ENCODE measurements around the gene ABI3BP. TPM values are rescaled to one million over a fixed set of nuclear protein-coding genes. Genes with fewer than 3 reads are reported as not detected.

Gene ABI3BP
- total and polyA plus RNA-seq, 10 of the 15 experiments (the other 5 are each of a cell fraction or from before 2014, with no cell fraction given), result 0.03 to 0.42 (median 0.11) TPM; not detected in 4

- in situ Hi-C loops (cut with MboI), result no loop called here
- ATAC-seq (no peak), DNase-seq (ENCODE audit: low read depth, low spot score) (no peak), FAIRE-seq (no peak)
- 48% methylated on average over 2 of the region's 2 CpGs for WGBS (ENCODE audit: insufficient coverage, insufficient replicate concordance, low lambda C conversion rate, missing lambda C conversion rate)
- Histone ChIP-seq H3K9ac (ENCODE audit: control insufficient read depth, insufficient read depth, low read length) (no peak overlapping the region), H3K27me3 (replicated peaks in 1 of 2; ENCODE audit: control insufficient read depth in 2 of 2, insufficient read depth in 2 of 2, low read length in 1 of 2) (no peaks in the 10 kb centered on the region), H3K4me2 (ENCODE audit: control insufficient read depth, insufficient read depth) (no peak overlapping the region), H3K4me1 (ENCODE audit: control insufficient read depth, insufficient read depth, low read length) (peaks cover 16% of the 10 kb centered on the region), H2AFZ (ENCODE audit: control insufficient read depth, low read depth, low read length) (no peak overlapping the region), H3K36me3 (ENCODE audit: control insufficient read depth in 2 of 2, insufficient read depth in 2 of 2, low read length in 1 of 2) (no peaks in the 10 kb centered on the region), H3K79me2 (ENCODE audit: control insufficient read depth, insufficient read depth, low read length) (no peaks in the 10 kb centered on the region), H3K4me3 (no peak overlapping the region), H3K9me3 (replicated peaks; ENCODE audit: control insufficient read depth, insufficient read depth, low read length) (no peaks in the 10 kb centered on the region), H3K27ac (ENCODE audit: control insufficient read depth, insufficient read depth) (no peak overlapping the region), H4K20me1 (ENCODE audit: control insufficient read depth, insufficient read depth) (no peaks in the 10 kb centered on the region)
- ChIA-PET SMC1A (ENCODE audit: uncharacterized antibody, unreplicated experiment) (interaction anchor here (1.8 kb wide), 1 partner anchor 29 kb away, joined by 4 read pairs; no protein-coding TSS in a partner anchor), RAD21 (ENCODE audit: unreplicated experiment) (no interaction called here), POLR2A (no interaction called here), CTCF (no interaction called here)
- no TSS peak for BruUV-seq (replicated peaks)
- intact Hi-C loops (cut with micrococcal nuclease; ENCODE audit: unreplicated experiment), result no loop called here
- TF ChIP-seq TAF1 (IDR thresholded peaks at IDR 0.05; ENCODE audit: borderline replicate concordance, low read depth, low read length), result no peak
- TF ChIP-seq, protein P1, sequence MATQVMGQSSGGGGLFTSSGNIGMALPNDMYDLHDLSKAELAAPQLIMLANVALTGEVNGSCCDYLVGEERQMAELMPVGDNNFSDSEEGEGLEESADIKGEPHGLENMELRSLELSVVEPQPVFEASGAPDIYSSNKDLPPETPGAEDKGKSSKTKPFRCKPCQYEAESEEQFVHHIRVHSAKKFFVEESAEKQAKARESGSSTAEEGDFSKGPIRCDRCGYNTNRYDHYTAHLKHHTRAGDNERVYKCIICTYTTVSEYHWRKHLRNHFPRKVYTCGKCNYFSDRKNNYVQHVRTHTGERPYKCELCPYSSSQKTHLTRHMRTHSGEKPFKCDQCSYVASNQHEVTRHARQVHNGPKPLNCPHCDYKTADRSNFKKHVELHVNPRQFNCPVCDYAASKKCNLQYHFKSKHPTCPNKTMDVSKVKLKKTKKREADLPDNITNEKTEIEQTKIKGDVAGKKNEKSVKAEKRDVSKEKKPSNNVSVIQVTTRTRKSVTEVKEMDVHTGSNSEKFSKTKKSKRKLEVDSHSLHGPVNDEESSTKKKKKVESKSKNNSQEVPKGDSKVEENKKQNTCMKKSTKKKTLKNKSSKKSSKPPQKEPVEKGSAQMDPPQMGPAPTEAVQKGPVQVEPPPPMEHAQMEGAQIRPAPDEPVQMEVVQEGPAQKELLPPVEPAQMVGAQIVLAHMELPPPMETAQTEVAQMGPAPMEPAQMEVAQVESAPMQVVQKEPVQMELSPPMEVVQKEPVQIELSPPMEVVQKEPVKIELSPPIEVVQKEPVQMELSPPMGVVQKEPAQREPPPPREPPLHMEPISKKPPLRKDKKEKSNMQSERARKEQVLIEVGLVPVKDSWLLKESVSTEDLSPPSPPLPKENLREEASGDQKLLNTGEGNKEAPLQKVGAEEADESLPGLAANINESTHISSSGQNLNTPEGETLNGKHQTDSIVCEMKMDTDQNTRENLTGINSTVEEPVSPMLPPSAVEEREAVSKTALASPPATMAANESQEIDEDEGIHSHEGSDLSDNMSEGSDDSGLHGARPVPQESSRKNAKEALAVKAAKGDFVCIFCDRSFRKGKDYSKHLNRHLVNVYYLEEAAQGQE (IDR thresholded peaks at IDR 0.05; ENCODE audit: low read depth, low read length), result no peak
- TF ChIP-seq MYC (IDR thresholded peaks at IDR 0.05; ENCODE audit: insufficient read depth, insufficient read length, insufficient replicate concordance, low read length, severe bottlenecking), result no peak
- TF ChIP-seq ZNF384 (IDR thresholded peaks at IDR 0.05; ENCODE audit: borderline replicate concordance, low read depth, low read length), result no peak
- no peak for TF ChIP-seq SPI1 (IDR thresholded peaks at IDR 0.05; ENCODE audit: borderline replicate concordance, insufficient read depth, low read depth, low read length)
- TF ChIP-seq HDAC2 (IDR thresholded peaks at IDR 0.05), result no peak
- TF ChIP-seq, protein P2, sequence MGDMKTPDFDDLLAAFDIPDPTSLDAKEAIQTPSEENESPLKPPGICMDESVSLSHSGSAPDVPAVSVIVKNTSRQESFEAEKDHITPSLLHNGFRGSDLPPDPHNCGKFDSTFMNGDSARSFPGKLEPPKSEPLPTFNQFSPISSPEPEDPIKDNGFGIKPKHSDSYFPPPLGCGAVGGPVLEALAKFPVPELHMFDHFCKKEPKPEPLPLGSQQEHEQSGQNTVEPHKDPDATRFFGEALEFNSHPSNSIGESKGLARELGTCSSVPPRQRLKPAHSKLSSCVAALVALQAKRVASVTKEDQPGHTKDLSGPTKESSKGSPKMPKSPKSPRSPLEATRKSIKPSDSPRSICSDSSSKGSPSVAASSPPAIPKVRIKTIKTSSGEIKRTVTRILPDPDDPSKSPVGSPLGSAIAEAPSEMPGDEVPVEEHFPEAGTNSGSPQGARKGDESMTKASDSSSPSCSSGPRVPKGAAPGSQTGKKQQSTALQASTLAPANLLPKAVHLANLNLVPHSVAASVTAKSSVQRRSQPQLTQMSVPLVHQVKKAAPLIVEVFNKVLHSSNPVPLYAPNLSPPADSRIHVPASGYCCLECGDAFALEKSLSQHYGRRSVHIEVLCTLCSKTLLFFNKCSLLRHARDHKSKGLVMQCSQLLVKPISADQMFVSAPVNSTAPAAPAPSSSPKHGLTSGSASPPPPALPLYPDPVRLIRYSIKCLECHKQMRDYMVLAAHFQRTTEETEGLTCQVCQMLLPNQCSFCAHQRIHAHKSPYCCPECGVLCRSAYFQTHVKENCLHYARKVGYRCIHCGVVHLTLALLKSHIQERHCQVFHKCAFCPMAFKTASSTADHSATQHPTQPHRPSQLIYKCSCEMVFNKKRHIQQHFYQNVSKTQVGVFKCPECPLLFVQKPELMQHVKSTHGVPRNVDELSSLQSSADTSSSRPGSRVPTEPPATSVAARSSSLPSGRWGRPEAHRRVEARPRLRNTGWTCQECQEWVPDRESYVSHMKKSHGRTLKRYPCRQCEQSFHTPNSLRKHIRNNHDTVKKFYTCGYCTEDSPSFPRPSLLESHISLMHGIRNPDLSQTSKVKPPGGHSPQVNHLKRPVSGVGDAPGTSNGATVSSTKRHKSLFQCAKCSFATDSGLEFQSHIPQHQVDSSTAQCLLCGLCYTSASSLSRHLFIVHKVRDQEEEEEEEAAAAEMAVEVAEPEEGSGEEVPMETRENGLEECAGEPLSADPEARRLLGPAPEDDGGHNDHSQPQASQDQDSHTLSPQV (IDR thresholded peaks at IDR 0.05), result no peak
- TF ChIP-seq NR2C1 (IDR thresholded peaks at IDR 0.05), result no peak
- no peak for TF ChIP-seq LARP7 (IDR thresholded peaks at IDR 0.05)
- no peak for TF ChIP-seq CBX3 (IDR thresholded peaks at IDR 0.05; ENCODE audit: borderline replicate concordance, low read depth)
- TF ChIP-seq SRF (IDR thresholded peaks at IDR 0.05; ENCODE audit: low read depth in 2 of 2, low read length in 2 of 2), result no peak
- no peak for TF ChIP-seq ATF3 (IDR thresholded peaks at IDR 0.05; ENCODE audit: borderline replicate concordance, extremely low read depth, low read depth, low read length)
Measured at GRCh38 chr3:100896994-100897393, 96.2 kb downstream of the ABI3BP start.
